ENCODE data around the gene GPR143.
"Not testable (repeated sequence)": the region's sequence is repeated elsewhere in the genome, so short reads cannot be mapped to it uniquely, and the experiment has no call there.

- not testable (repeated sequence) for TF ChIP-seq POLR2A (IDR thresholded peaks at IDR 0.05)
- TF ChIP-seq, protein P1, sequence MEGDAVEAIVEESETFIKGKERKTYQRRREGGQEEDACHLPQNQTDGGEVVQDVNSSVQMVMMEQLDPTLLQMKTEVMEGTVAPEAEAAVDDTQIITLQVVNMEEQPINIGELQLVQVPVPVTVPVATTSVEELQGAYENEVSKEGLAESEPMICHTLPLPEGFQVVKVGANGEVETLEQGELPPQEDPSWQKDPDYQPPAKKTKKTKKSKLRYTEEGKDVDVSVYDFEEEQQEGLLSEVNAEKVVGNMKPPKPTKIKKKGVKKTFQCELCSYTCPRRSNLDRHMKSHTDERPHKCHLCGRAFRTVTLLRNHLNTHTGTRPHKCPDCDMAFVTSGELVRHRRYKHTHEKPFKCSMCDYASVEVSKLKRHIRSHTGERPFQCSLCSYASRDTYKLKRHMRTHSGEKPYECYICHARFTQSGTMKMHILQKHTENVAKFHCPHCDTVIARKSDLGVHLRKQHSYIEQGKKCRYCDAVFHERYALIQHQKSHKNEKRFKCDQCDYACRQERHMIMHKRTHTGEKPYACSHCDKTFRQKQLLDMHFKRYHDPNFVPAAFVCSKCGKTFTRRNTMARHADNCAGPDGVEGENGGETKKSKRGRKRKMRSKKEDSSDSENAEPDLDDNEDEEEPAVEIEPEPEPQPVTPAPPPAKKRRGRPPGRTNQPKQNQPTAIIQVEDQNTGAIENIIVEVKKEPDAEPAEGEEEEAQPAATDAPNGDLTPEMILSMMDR (IDR thresholded peaks at IDR 0.05), result not testable (repeated sequence)
These were observed 44.2 kb upstream of the GPR143 start for GRCh38 chrX:9809876-9810275.

All from ovary (tissue), 3 donors.